Smooth muscle cell (in vitro differentiated cells): ENCODE measurements around the gene COL6A1. TPM values are rescaled to one million over a fixed set of nuclear protein-coding genes. Genes with fewer than 3 reads are reported as not detected.
A peak's percentile ranks its signal among the peaks of the same experiment; 100 is the strongest.

Source experiments
- DNase-seq: peaks from one replicate; lab custom pipeline; 2025; ENCODE audit not compliant: unreplicated experiment; lab: John Stamatoyannopoulos, UW
- H2AFZ ChIP-seq: fragments of 200-600 bp; sonication (generic); 2 replicates; pipeline ENCODE4 v1.6.0; 2016; ENCODE audit warnings: antibody characterized with exemption, low read depth, mild to moderate bottlenecking
- H3F3A ChIP-seq: fragments of 200-600 bp; sonication (generic); 2 replicates; pipeline ENCODE4 v1.6.0; 2017; ENCODE audit warnings: antibody characterized with exemption, low read depth
- H3K27ac ChIP-seq: fragments of 200-600 bp; sonication (generic); 2 replicates; pipeline ENCODE4 v1.5.1; 2016; ENCODE audit warnings: low read depth, mild to moderate bottlenecking
- H3K27me3 ChIP-seq: fragments of 200-600 bp; sonication (generic); 2 replicates; pipeline ENCODE4 v1.6.1; 2016; ENCODE audit warnings: low read depth, mild to moderate bottlenecking
- H3K36me3 ChIP-seq: fragments of 200-600 bp; sonication (generic); 2 replicates; pipeline ENCODE4 v1.5.1; 2016; ENCODE audit warnings: low read depth
- H3K4me1 ChIP-seq: fragments of 200-600 bp; sonication (generic); 2 replicates; pipeline ENCODE4 v1.5.1; 2016; ENCODE audit warnings: low read depth
- H3K4me2 ChIP-seq: fragments of 200-600 bp; sonication (generic); 2 replicates; pipeline ENCODE4 v1.6.0; 2016; ENCODE audit warnings: mild to moderate bottlenecking
- H3K4me3 ChIP-seq: fragments of 200-600 bp; sonication (generic); 2 replicates; pipeline ENCODE4 v1.5.1; 2016; ENCODE audit warnings: mild to moderate bottlenecking
- H3K79me2 ChIP-seq: fragments of 200-600 bp; sonication (generic); 2 replicates; pipeline ENCODE4 v1.6.0; 2016; ENCODE audit warnings: low read depth, mild to moderate bottlenecking
- H3K9ac ChIP-seq: fragments of 200-600 bp; sonication (generic); 2 replicates; pipeline ENCODE4 v1.6.0; 2016; ENCODE audit warnings: low read depth
- H3K9me3 ChIP-seq: fragments of 200-600 bp; sonication (generic); replicated peaks from 2 replicates; pipeline ENCODE4 v1.5.1; 2016; ENCODE audit warnings: low read depth
- H4K20me1 ChIP-seq: fragments of 200-600 bp; sonication (generic); 2 replicates; pipeline ENCODE4 v1.6.0; 2016; ENCODE audit warnings: low read depth
- WGBS: methylation state at CpG from one replicate; pipeline ENCODE4 v1.1.7; 2016; ENCODE audit warnings: low lambda C conversion rate; 5-methylcytosine and 5-hydroxymethylcytosine counted together
- polyA plus RNA-seq: library from polyadenylated mRNA; unstranded; fragments of >200 nt; fragmentation: Nextera tagmentation; extraction: Ambion mirVana; gene quantifications from 2 replicates; pipeline ENCODE4 v1.2.1, GENCODE V29; 2016
- total RNA-seq: library from RNA; depleted of rRNA; stranded (reverse); fragments of >200 nt; gene quantifications from 2 replicates; pipeline ENCODE4 v1.2.3, GENCODE V29; 2014
- TF ChIP-seq, protein P1 (sequence below): fragments of 200-600 bp; sonication (generic); IDR thresholded peaks from 2 replicates; pipeline ENCODE4 v1.5.1; 2017; ENCODE audit warnings: borderline replicate concordance, mild to moderate bottlenecking, antibody characterized with exemption; ENCODE audit not compliant: insufficient read depth, poor library complexity, severe bottlenecking

Gene COL6A1
- total and polyA plus RNA-seq, 2 experiments from 2014 or later, result 1,292 to 2,827 TPM

DNA sequence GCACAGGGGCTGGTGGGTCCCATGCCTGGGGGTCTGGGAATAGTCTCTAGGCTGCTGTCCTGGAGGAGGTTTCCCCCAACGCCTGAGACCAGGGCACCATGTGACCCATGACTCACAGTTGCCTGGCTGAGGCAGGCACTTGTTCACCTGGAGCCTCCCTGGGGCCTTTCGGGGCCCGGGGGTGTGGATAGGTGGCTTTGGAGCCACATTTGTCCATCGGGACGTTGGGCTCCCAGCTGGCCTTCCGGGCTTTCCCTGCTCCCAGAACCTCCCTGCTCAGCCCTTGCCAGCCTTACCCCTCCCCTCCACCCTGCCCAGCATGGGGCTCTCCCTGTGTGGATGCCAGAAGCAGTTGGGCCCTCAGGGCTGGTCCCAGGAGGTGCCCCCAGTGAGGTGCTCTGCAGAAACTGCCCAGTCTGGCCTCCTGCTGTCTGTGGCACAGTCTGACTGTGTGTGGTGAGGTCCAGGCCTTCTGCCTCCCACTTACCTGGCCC, 14.2 kb downstream of the COL6A1 start:
- Histone ChIP-seq H3K36me3 (no peaks in the 10 kb centered on the region), H3K79me2 (peaks cover 56% of the 10 kb centered on the region), H3K4me2 (no peak overlapping the region), H3K9ac (no peak overlapping the region), H4K20me1 (peaks cover 66% of the 10 kb centered on the region), H3K4me3 (no peak overlapping the region), H3K27ac (peak overlapping the region; percentile 75), H3K9me3 (no peaks in the 10 kb centered on the region), H3F3A (peaks cover 25% of the 10 kb centered on the region), H3K4me1 (no peaks in the 10 kb centered on the region), H2AFZ (no peak overlapping the region), H3K27me3 (no peaks in the 10 kb centered on the region)
- no peak for DNase-seq
- 60% methylated on average over 6 of the region's 6 CpGs for WGBS
- TF ChIP-seq, protein P1, sequence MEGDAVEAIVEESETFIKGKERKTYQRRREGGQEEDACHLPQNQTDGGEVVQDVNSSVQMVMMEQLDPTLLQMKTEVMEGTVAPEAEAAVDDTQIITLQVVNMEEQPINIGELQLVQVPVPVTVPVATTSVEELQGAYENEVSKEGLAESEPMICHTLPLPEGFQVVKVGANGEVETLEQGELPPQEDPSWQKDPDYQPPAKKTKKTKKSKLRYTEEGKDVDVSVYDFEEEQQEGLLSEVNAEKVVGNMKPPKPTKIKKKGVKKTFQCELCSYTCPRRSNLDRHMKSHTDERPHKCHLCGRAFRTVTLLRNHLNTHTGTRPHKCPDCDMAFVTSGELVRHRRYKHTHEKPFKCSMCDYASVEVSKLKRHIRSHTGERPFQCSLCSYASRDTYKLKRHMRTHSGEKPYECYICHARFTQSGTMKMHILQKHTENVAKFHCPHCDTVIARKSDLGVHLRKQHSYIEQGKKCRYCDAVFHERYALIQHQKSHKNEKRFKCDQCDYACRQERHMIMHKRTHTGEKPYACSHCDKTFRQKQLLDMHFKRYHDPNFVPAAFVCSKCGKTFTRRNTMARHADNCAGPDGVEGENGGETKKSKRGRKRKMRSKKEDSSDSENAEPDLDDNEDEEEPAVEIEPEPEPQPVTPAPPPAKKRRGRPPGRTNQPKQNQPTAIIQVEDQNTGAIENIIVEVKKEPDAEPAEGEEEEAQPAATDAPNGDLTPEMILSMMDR, result no peak

DNA sequence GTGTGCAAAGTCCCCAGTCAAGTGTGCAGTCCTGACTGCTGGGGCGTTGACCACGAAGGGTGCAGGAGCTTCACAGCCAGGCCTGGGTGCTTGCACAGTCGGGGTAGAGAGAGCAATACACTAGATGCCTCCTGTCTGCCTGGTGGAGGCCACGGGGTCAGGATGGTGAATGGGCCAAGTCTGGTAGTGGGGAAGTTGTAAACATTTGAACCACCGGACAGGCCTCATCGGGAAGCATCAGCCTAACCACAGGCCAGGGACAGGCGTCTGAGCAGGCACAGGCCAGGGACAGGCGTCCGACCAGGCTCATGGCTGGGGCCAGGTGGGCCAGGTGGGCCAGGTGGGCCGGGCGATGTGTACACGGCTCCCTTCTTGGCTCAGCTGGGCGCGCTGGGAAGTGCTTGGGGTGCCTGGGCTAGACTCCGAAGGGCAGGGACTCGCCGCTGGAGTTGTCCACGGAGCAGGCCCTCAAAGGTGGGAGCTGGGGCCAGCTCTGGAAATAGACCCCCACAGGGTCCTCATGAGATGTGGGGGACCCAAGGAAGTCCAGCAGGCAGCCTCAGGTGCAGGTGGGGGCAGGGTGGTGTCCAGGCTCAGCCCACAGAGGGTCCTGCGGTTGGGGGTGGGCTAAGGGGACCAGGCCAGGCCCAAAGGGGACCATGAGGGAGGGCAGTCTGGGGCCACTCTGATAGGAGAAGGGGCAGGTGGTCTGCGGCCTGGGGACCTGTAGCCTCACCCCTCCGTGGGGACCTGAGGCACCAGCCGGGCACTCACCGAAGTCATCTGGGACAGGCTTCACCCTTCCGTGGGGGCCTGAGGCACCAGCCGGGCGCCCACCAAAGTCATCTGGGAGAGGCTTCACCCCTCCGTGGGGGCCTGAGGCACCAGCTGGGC, 15.0 kb downstream of the COL6A1 start:
- H3K79me2 ChIP-seq, result peaks cover 48% of the 10 kb centered on the region
- H4K20me1 ChIP-seq, result peaks cover 60% of the 10 kb centered on the region
- H3F3A ChIP-seq, result peaks cover 22% of the 10 kb centered on the region
- no peak overlapping the region for H3K4me2 ChIP-seq
- H3K27ac ChIP-seq, result peak overlapping the region; percentile 75
- H2AFZ ChIP-seq, result no peak overlapping the region
- no peak overlapping the region for H3K9ac ChIP-seq
- no peaks in the 10 kb centered on the region for H3K4me1 ChIP-seq
- TF ChIP-seq, protein P1, result no peak
- no peaks in the 10 kb centered on the region for H3K36me3 ChIP-seq
- DNase-seq, result no peak
- WGBS, result 92% methylated on average over 27 of the region's 27 CpGs
- H3K27me3 ChIP-seq, result no peaks in the 10 kb centered on the region
- H3K9me3 ChIP-seq, result no peaks in the 10 kb centered on the region
- H3K4me3 ChIP-seq, result no peak overlapping the region

DNA sequence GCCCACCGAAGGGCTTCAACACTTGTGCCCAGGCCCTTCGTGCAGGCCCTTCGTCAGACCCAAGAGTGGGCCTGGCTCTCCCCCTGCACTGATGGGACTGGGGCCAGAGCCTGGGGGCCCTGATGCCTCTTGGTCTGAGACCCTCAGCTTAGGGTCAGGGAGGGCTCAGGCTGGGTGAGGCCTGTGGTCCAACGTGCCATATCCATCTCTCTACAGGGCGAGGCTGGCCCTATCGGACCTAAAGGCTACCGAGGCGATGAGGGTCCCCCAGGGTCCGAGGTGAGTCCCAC, 15.6 kb downstream of the COL6A1 start:
- TF ChIP-seq, protein P1, result no peak
- WGBS, result 95% methylated on average over 9 of the region's 9 CpGs
- Histone ChIP-seq H3K4me2 (no peak overlapping the region), H3K36me3 (no peaks in the 10 kb centered on the region), H3K9ac (no peak overlapping the region), H3F3A (peaks cover 18% of the 10 kb centered on the region), H2AFZ (no peak overlapping the region), H3K79me2 (peaks cover 42% of the 10 kb centered on the region), H3K27ac (peak overlapping the region; percentile 75), H3K4me1 (no peaks in the 10 kb centered on the region), H4K20me1 (peaks cover 54% of the 10 kb centered on the region), H3K4me3 (no peak overlapping the region), H3K27me3 (no peaks in the 10 kb centered on the region), H3K9me3 (no peaks in the 10 kb centered on the region)
- no peak for DNase-seq
